Psoas muscle (tissue), 8 donors: Measurements from ENCODE around the gene PYHIN1. TPM values are rescaled to one million over a fixed set of nuclear protein-coding genes. Genes with fewer than 3 reads are reported as not detected.
A peak's percentile ranks its signal among the peaks of the same experiment; 100 is the strongest.
"Not testable (repeated sequence)": the region's sequence is repeated elsewhere in the genome, so short reads cannot be mapped to it uniquely, and the experiment has no call there.

Experiments used
- ATAC-seq, 4 donors: fragments of 200-7000 bp; cut with Tn5 transposase; one replicate each; pipeline ENCODE4 v1.9.1; 2020; ENCODE audit warnings: moderate library complexity in 3 of 4, mild to moderate bottlenecking in 2 of 4
- DNase-seq, 2 donors: peaks; one replicate each; pipeline ENCODE4 v3.0.0-alpha.2; 2020
- H3K27ac ChIP-seq: fragments of 200-600 bp; one replicate; pipeline ENCODE4 v1.8.0; 2022
- H3K27me3 ChIP-seq, 3 donors: fragments of 200-600 bp in 1 of 3; one replicate each; pipeline versions ENCODE4 v1.6.1 to v1.8.0; 2013 to 2022; ENCODE audit warnings: low read length in 2 of 3, mild to moderate bottlenecking in 2 of 3, moderate library complexity in 1 of 3; ENCODE audit not compliant: insufficient read depth in 3 of 3
- H3K36me3 ChIP-seq, 2 donors: fragments of 200-600 bp in 1 of 2; one replicate each; pipeline versions ENCODE4 v1.6.1 to v1.8.0; 2013 to 2022; ENCODE audit warnings: low read depth in 1 of 2, mild to moderate bottlenecking in 1 of 2, moderate library complexity in 1 of 2; ENCODE audit not compliant: insufficient read depth in 1 of 2
- H3K4me1 ChIP-seq: fragments of 200-600 bp; one replicate; pipeline ENCODE4 v1.8.0; 2022
- H3K4me3 ChIP-seq: fragments of 200-600 bp; one replicate; pipeline ENCODE4 v1.8.0; 2022; ENCODE audit warnings: mild to moderate bottlenecking
- H3K9me3 ChIP-seq: fragments of 200-600 bp; one replicate; pipeline ENCODE4 v1.8.0; 2022
- CTCF ChIP-seq: fragments of 200-600 bp; IDR thresholded peaks from one replicate; pipeline ENCODE4 v1.8.0; 2022; ENCODE audit warnings: antibody characterized with exemption
- WGBS, 3 donors: extraction: QIAGEN DNeasy Blood & Tissue Kit; methylation state at CpG; one replicate each; pipeline versions ENCODE4 v1.1.6 to v1.1.7; 2013; 5-methylcytosine and 5-hydroxymethylcytosine counted together
- intact Hi-C, 2 donors: fragments of 100-400 bp; cut with DNase I; formaldehyde crosslinking; loops; one replicate each; pipeline versions ENCODE4 v1.11.0 to v1.14.2; 2022
- polyA plus RNA-seq, 3 donors: library from polyadenylated mRNA; stranded (reverse); fragments of 200-250 nt; gene quantifications; one replicate each; pipeline ENCODE4 v1.2.3, GENCODE V29; 2013
- total RNA-seq, 4 donors: library from RNA; stranded (reverse); fragmentation: NEBNext Ultra II Directional in 2 of 4; extraction: Animal tissue kit (Norgen Biotek cat#: 25700) in 2 of 4; gene quantifications; one replicate each; pipeline versions ENCODE4 v1.2.1 to v1.2.4, GENCODE V29; 2021 to 2023
- donor health status: healthy with polysubstance abuse.
- donor health status: DM: no; HTN: no; CAD: no; lungs with moderate emphysema.
- donor health status: Bipolar disorder and iron deficiency.
- donor health status: healthy.
- donor health status: DM: yes; HTN: yes; CAD: no.
- donor health status: DM: no; HTN: no; CAD: no.
- donor health status: DM: no; HTN: no; CAD: no.
- donor health status: DM: yes; HTN: yes; CAD: no.

The PYHIN1 gene
- total and polyA plus RNA-seq, 7 donors = 0.04 to 0.32 (median 0.21) TPM; not detected in 2

- H3K4me3 ChIP-seq = peak overlapping the region; percentile 61
- WGBS, 3 donors = 4 to 6% (median 4%) methylated on average over 1 of the region's 1 CpG
- ATAC-seq = peak; percentile 58 to 82 (median 78)
- no peaks in the 10 kb centered on the region for H3K27me3 ChIP-seq
- TF ChIP-seq CTCF = no peak
- H3K36me3 ChIP-seq = no peaks in the 10 kb centered on the region
- DNase-seq = peak; percentile 83 to 85
- peak overlapping the region; percentile 81 for H3K27ac ChIP-seq
- intact Hi-C loops = no loop called here
- peaks cover 4% of the 10 kb centered on the region for H3K4me1 ChIP-seq
- no peaks in the 10 kb centered on the region for H3K9me3 ChIP-seq
Measured at GRCh38 chr1:159000625-159001024, 69.3 kb downstream of the PYHIN1 start.

DNA sequence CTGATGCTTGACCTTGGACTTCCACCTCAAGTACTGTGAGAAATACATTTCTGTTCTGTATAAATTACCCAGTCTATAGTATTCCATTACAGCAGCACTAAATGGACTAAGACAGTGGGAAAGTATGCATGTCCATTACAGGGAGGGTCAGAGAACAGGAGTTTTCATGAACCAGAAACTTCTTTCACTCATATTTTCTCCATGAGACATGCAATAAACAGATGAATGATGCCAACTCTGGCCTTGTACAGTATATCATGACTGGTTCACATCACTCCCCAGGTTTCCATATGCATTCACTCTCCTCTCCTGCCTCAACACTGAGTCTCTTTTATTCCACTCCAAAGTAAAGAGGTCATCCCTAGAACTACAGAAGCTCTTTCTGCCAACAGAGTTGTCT, 73.8 kb downstream of the PYHIN1 start:
- Histone ChIP-seq H3K27me3 (no peaks in the 10 kb centered on the region), H3K9me3 (no peaks in the 10 kb centered on the region), H3K4me1 (peaks cover 4% of the 10 kb centered on the region), H3K27ac (peak overlapping the region; percentile 12), H3K4me3 (no peak overlapping the region), H3K36me3 (no peaks in the 10 kb centered on the region)
- TF ChIP-seq CTCF = no peak
- ATAC-seq = no peak
- no peak for DNase-seq
- intact Hi-C loops = no loop called here

GRCh38 chr1:159005676-159006075, 74.3 kb downstream of the PYHIN1 start:
- TF ChIP-seq CTCF = no peak
- H3K27me3 ChIP-seq = no peaks in the 10 kb centered on the region
- no peak for DNase-seq
- WGBS, 3 donors = 13 to 32% (median 25%) methylated on average over 6 of the region's 6 CpGs
- peak in 2 of 4 donors; percentile 19 to 41 for ATAC-seq
- H3K4me3 ChIP-seq = no peak overlapping the region
- no peaks in the 10 kb centered on the region for H3K36me3 ChIP-seq
- peak overlapping the region; percentile 12 for H3K27ac ChIP-seq
- intact Hi-C loops = no loop called here
- H3K9me3 ChIP-seq = no peaks in the 10 kb centered on the region
- H3K4me1 ChIP-seq = peaks cover 3% of the 10 kb centered on the region

- ATAC-seq, H3K9me3 ChIP-seq, H3K36me3 ChIP-seq, DNase-seq, H3K27me3 ChIP-seq, H3K4me3 ChIP-seq, H3K27ac ChIP-seq, intact Hi-C loops, H3K4me1 ChIP-seq: not testable (repeated sequence)
- 37 to 43% (median 38%) methylated on average over 11 of the region's 11 CpGs for WGBS, 3 donors
Measured at GRCh38 chr1:159006210-159006807, 75.0 kb downstream of the PYHIN1 start.

- Histone ChIP-seq H3K9me3 (no peaks in the 10 kb centered on the region), H3K4me1 (no peaks in the 10 kb centered on the region), H3K4me3 (no peak overlapping the region), H3K27ac (no peak overlapping the region), H3K36me3 (no peaks in the 10 kb centered on the region), H3K27me3 (no peaks in the 10 kb centered on the region)
- no peak for TF ChIP-seq CTCF
- ATAC-seq (no peak), DNase-seq (no peak)
- intact Hi-C loops = no loop called here
Measured at GRCh38 chr1:159007726-159008125, 76.4 kb downstream of the PYHIN1 start.
